WI38 (cell line): ENCODE results near the gene GRB2.

Source experiments
- H3K4me3 ChIP-seq: 2 replicates; pipeline ENCODE4 v1.5.1; 2011; ENCODE audit warnings: low read depth, mild to moderate bottlenecking, control low read depth, low read length
- CTCF ChIP-seq: IDR thresholded peaks from 2 replicates; pipeline ENCODE4 v1.5.1; 2012; ENCODE audit warnings: low read depth, mild to moderate bottlenecking, control low read depth, low read length

Gene GRB2

GRCh38 chr17:75428543-75429469 is 23.3 kb upstream of the GRB2 start:
- no peak overlapping the region for H3K4me3 ChIP-seq
- TF ChIP-seq CTCF = no peak

GRCh38 chr17:75418531-75418930 is 13.1 kb upstream of the GRB2 start:
- TF ChIP-seq CTCF = no peak
- no peak overlapping the region for H3K4me3 ChIP-seq

GRCh38 chr17:75417054-75417580 is 11.6 kb upstream of the GRB2 start:
- TF ChIP-seq CTCF = no peak

GRCh38 chr17:75416006-75416405 is 10.5 kb upstream of the GRB2 start:
- no peak for TF ChIP-seq CTCF
- H3K4me3 ChIP-seq = no peak overlapping the region

More at GRCh38 chr17:75417054-75417580, 11.6 kb upstream of the GRB2 start:
- H3K4me3 ChIP-seq = no peak overlapping the region

- no peak for TF ChIP-seq CTCF
- H3K4me3 ChIP-seq = no peak overlapping the region
These were observed 9.0 kb upstream of the GRB2 start for GRCh38 chr17:75414488-75414887.

GRCh38 chr17:75412455-75413317 is 7.2 kb upstream of the GRB2 start:
- TF ChIP-seq CTCF = peak; percentile 67
- H3K4me3 ChIP-seq = no peak overlapping the region
